ENCODE results near the gene WHRN. TPM values are rescaled to one million over a fixed set of nuclear protein-coding genes. Genes with fewer than 3 reads are reported as not detected.

Gene WHRN
- total RNA-seq, 1 donor from 2014 or later, result 1.1 TPM

- H3F3A ChIP-seq (ENCODE audit: low read depth), result no peaks in the 10 kb centered on the region
- Mint-ChIP-seq H3K9me3 (no peaks in the 10 kb centered on the region), H3K4me3 (no peak overlapping the region), H3K27ac (no peak overlapping the region), H3K4me1 (peaks cover 5% of the 10 kb centered on the region), H3K27me3 (ENCODE audit: insufficient read depth, low read depth) (peaks cover 3% of the 10 kb centered on the region), H3K36me3 (no peaks in the 10 kb centered on the region)
- no peaks in the 10 kb centered on the region for H3K9me3 ChIP-seq (ENCODE audit: low read depth)
- H4K20me1 ChIP-seq (ENCODE audit: low read depth), result no peaks in the 10 kb centered on the region
- no peaks in the 10 kb centered on the region for H3K79me2 ChIP-seq (ENCODE audit: low read depth)
- no peak overlapping the region for H2AFZ ChIP-seq (replicated peaks)
- H3K27me3 ChIP-seq, result peaks cover 2% of the 10 kb centered on the region
- no peak overlapping the region for H3K27ac ChIP-seq
- H3K4me1 ChIP-seq, result no peaks in the 10 kb centered on the region
- H3K9ac ChIP-seq, result no peak overlapping the region
- H3K36me3 ChIP-seq, result no peaks in the 10 kb centered on the region
- DNase-seq (ENCODE audit: low spot score), result no peak
- H3K4me2 ChIP-seq, result no peak overlapping the region
- TF ChIP-seq EZH2phosphoT487 (IDR thresholded peaks at IDR 0.05) (no peak), EZH2 (IDR thresholded peaks at IDR 0.05) (no peak)
- TF ChIP-seq, protein P1, sequence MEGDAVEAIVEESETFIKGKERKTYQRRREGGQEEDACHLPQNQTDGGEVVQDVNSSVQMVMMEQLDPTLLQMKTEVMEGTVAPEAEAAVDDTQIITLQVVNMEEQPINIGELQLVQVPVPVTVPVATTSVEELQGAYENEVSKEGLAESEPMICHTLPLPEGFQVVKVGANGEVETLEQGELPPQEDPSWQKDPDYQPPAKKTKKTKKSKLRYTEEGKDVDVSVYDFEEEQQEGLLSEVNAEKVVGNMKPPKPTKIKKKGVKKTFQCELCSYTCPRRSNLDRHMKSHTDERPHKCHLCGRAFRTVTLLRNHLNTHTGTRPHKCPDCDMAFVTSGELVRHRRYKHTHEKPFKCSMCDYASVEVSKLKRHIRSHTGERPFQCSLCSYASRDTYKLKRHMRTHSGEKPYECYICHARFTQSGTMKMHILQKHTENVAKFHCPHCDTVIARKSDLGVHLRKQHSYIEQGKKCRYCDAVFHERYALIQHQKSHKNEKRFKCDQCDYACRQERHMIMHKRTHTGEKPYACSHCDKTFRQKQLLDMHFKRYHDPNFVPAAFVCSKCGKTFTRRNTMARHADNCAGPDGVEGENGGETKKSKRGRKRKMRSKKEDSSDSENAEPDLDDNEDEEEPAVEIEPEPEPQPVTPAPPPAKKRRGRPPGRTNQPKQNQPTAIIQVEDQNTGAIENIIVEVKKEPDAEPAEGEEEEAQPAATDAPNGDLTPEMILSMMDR (IDR thresholded peaks at IDR 0.05), result no peak
- no peak overlapping the region for H3K4me3 ChIP-seq
These were observed 11.6 kb upstream of the WHRN start for GRCh38 chr9:114516913-114517312.

DNA sequence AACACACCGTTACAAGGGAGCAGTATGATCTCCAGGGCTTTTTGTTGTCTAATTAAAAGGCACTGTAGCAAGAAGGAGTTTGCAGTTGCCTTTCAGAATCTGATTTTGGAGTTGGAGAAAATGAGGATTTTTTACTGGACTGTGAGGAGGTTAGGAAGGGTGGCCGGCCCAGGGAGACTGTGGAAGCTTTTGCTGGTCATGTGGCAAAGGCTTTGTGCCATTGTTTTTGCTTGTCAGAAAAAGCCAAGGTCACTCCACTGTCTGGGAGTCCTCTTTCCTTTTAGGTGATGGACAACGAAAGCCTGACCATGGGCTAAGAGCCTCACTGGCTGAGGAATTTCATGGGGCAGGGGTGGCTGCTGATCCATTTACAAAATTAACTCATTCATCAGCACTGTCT lies 10.3 kb upstream of the WHRN start:
- no peak overlapping the region for H3K4me2 ChIP-seq
- H3K27ac Mint-ChIP-seq, result no peak overlapping the region

GRCh38 chr9:114513959-114514267 lies 8.6 kb upstream of the WHRN start:
- no peak overlapping the region for H3K27ac Mint-ChIP-seq
- no peaks in the 10 kb centered on the region for H3K9me3 ChIP-seq (ENCODE audit: low read depth)
- H3K4me2 ChIP-seq, result no peak overlapping the region
- DNase-seq (ENCODE audit: low spot score), result no peak
- no peaks in the 10 kb centered on the region for H3K79me2 ChIP-seq (ENCODE audit: low read depth)
- TF ChIP-seq, protein P1 (IDR thresholded peaks at IDR 0.05), result no peak
- H3F3A ChIP-seq (ENCODE audit: low read depth), result no peaks in the 10 kb centered on the region
- H3K4me3 ChIP-seq, result no peak overlapping the region
- no peaks in the 10 kb centered on the region for H3K36me3 Mint-ChIP-seq
- H3K9me3 Mint-ChIP-seq, result no peaks in the 10 kb centered on the region
- H2AFZ ChIP-seq (replicated peaks), result no peak overlapping the region
- no peak overlapping the region for H3K4me3 Mint-ChIP-seq
- H3K27ac ChIP-seq, result no peak overlapping the region
- no peaks in the 10 kb centered on the region for H3K4me1 ChIP-seq
- H3K4me1 Mint-ChIP-seq, result peaks cover 4% of the 10 kb centered on the region
- no peaks in the 10 kb centered on the region for H3K36me3 ChIP-seq
- H4K20me1 ChIP-seq (ENCODE audit: low read depth), result no peaks in the 10 kb centered on the region
- H3K27me3 ChIP-seq, result peaks cover 15% of the 10 kb centered on the region
- H3K9ac ChIP-seq, result no peak overlapping the region
- H3K27me3 Mint-ChIP-seq (ENCODE audit: insufficient read depth, low read depth), result peaks cover 2% of the 10 kb centered on the region

More for the DNA sequence above, 10.3 kb upstream of the WHRN start:
- H3K4me1 ChIP-seq, result no peaks in the 10 kb centered on the region
- H3K9me3 Mint-ChIP-seq, result no peaks in the 10 kb centered on the region
- no peak overlapping the region for H2AFZ ChIP-seq (replicated peaks)
- no peaks in the 10 kb centered on the region for H3K79me2 ChIP-seq (ENCODE audit: low read depth)
- H3K36me3 ChIP-seq, result no peaks in the 10 kb centered on the region
- H3K27me3 ChIP-seq, result peaks cover 10% of the 10 kb centered on the region
- no peaks in the 10 kb centered on the region for H3K36me3 Mint-ChIP-seq
- H3K4me3 ChIP-seq, result no peak overlapping the region
- H3K4me1 Mint-ChIP-seq, result peaks cover 4% of the 10 kb centered on the region
- no peak overlapping the region for H3K9ac ChIP-seq
- no peaks in the 10 kb centered on the region for H3F3A ChIP-seq (ENCODE audit: low read depth)
- no peak for DNase-seq (ENCODE audit: low spot score)
- H3K27ac ChIP-seq, result no peak overlapping the region
- H4K20me1 ChIP-seq (ENCODE audit: low read depth), result no peaks in the 10 kb centered on the region
- no peaks in the 10 kb centered on the region for H3K9me3 ChIP-seq (ENCODE audit: low read depth)
- H3K4me3 Mint-ChIP-seq, result no peak overlapping the region
- TF ChIP-seq, protein P1 (IDR thresholded peaks at IDR 0.05), result no peak
- no peak for TF ChIP-seq EZH2phosphoT487 (IDR thresholded peaks at IDR 0.05)
- TF ChIP-seq EZH2 (IDR thresholded peaks at IDR 0.05), result no peak
- H3K27me3 Mint-ChIP-seq (ENCODE audit: insufficient read depth, low read depth), result peaks cover 2% of the 10 kb centered on the region
